Skin of body (tissue), 2 donors: ENCODE results near the gene SCN1B. TPM values are rescaled to one million over a fixed set of nuclear protein-coding genes. Genes with fewer than 3 reads are reported as not detected.

Experiments
- DNase-seq: peaks from one replicate; lab custom pipeline; 2025; lab: John Stamatoyannopoulos, UW
- total RNA-seq: library from RNA; depleted of rRNA; stranded (reverse); fragments of >200 nt; gene quantifications from one replicate; pipeline ENCODE4 v1.2.3, GENCODE V29; 2014

Gene SCN1B
- total RNA-seq, 1 donor from 2014 or later = 1.4 TPM

- DNase-seq = no peak
These were observed 23.5 kb downstream of the SCN1B start for GRCh38 chr19:35053667-35054293.

- DNase-seq = no peak
These were observed 24.4 kb downstream of the SCN1B start for GRCh38 chr19:35054626-35055025.

- DNase-seq = no peak
These were observed 25.5 kb downstream of the SCN1B start for GRCh38 chr19:35055715-35056179.

GRCh38 chr19:35056513-35057063, 26.3 kb downstream of the SCN1B start:
- no peak for DNase-seq

GRCh38 chr19:35058370-35058769, 28.1 kb downstream of the SCN1B start:
- DNase-seq = no peak

- DNase-seq = no peak
These were observed 28.9 kb downstream of the SCN1B start for GRCh38 chr19:35059006-35059798.

- DNase-seq = no peak
These were observed 29.5 kb downstream of the SCN1B start for GRCh38 chr19:35059799-35060091.

GRCh38 chr19:35060160-35060855, 30.0 kb downstream of the SCN1B start:
- DNase-seq = no peak

GRCh38 chr19:35061583-35062373, 31.5 kb downstream of the SCN1B start:
- no peak for DNase-seq

- no peak for DNase-seq
These were observed 32.7 kb downstream of the SCN1B start for GRCh38 chr19:35062942-35063341.

GRCh38 chr19:35063940-35064818, 33.9 kb downstream of the SCN1B start:
- no peak for DNase-seq

- DNase-seq = no peak
These were observed 35.3 kb downstream of the SCN1B start for GRCh38 chr19:35065574-35065973.

GRCh38 chr19:35066121-35066520, 35.9 kb downstream of the SCN1B start:
- DNase-seq = no peak

- peak; percentile 51 for DNase-seq
These were observed 36.7 kb downstream of the SCN1B start for GRCh38 chr19:35066691-35067563.

GRCh38 chr19:35068941-35069634, 38.8 kb downstream of the SCN1B start:
- DNase-seq = no peak

- DNase-seq = peak; percentile 10
These were observed 39.4 kb downstream of the SCN1B start for GRCh38 chr19:35069696-35070095.

- DNase-seq = no peak
These were observed 40.2 kb downstream of the SCN1B start for GRCh38 chr19:35070471-35070870.

- DNase-seq = no peak
These were observed 43.2 kb downstream of the SCN1B start for GRCh38 chr19:35073516-35073915.

- DNase-seq = no peak
These were observed 43.7 kb downstream of the SCN1B start for GRCh38 chr19:35073941-35074340.
